ENCODE data around the gene CPLANE2. TPM values are rescaled to one million over a fixed set of nuclear protein-coding genes. Genes with fewer than 3 reads are reported as not detected.
"Not testable (repeated sequence)": the region's sequence is repeated elsewhere in the genome, so short reads cannot be mapped to it uniquely, and the experiment has no call there.

The CPLANE2 gene
- polyA plus RNA-seq, 3 donors from 2014 or later: 1.2 to 3.8 (median 1.8) TPM

GRCh38 chr1:16231331-16232315 lies 5.4 kb downstream of the CPLANE2 start:
- H3K36me3 Mint-ChIP-seq: no peaks in the 10 kb centered on the region
- no peaks in the 10 kb centered on the region for H3K9me3 Mint-ChIP-seq
- DNase-seq: no peak

GRCh38 chr1:16230744-16231143 lies 6.2 kb downstream of the CPLANE2 start:
- Mint-ChIP-seq H3K9me3 (no peaks in the 10 kb centered on the region), H3K4me1 (peaks cover 10 to 18% of the 10 kb centered on the region in 2 donors), H3K36me3 (no peaks in the 10 kb centered on the region), H3K4me3 (no peak overlapping the region), H3K27me3 (ENCODE audit: low read depth in 3 of 3) (peaks cover 7 to 16% (median 10%) of the 10 kb centered on the region in 3 donors), H3K27ac (no peak overlapping the region)
- no peak for DNase-seq

More at GRCh38 chr1:16231331-16232315, 5.4 kb downstream of the CPLANE2 start:
- Mint-ChIP-seq H3K27me3 (ENCODE audit: low read depth in 3 of 3) (peaks cover 8 to 19% (median 12%) of the 10 kb centered on the region in 3 donors), H3K4me1 (peaks cover 17 to 27% of the 10 kb centered on the region in 2 donors), H3K27ac (no peak overlapping the region), H3K4me3 (no peak overlapping the region)

GRCh38 chr1:16229976-16230740 lies 6.8 kb downstream of the CPLANE2 start:
- Mint-ChIP-seq H3K27me3 (ENCODE audit: low read depth in 3 of 3) (peaks cover 7 to 16% (median 10%) of the 10 kb centered on the region in 3 donors), H3K4me1 (peaks cover 10 to 15% of the 10 kb centered on the region in 2 donors), H3K4me3 (no peak overlapping the region), H3K9me3 (no peaks in the 10 kb centered on the region), H3K36me3 (no peaks in the 10 kb centered on the region), H3K27ac (no peak overlapping the region)
- DNase-seq: no peak

GRCh38 chr1:16226490-16227179 lies 10.3 kb downstream of the CPLANE2 start:
- Mint-ChIP-seq H3K36me3 (peaks cover 0 to 4% (median 0%) of the 10 kb centered on the region in 3 donors), H3K27ac (no peak overlapping the region), H3K4me1 (peaks cover 10 to 12% of the 10 kb centered on the region in 2 donors), H3K4me3 (no peak overlapping the region), H3K9me3 (peaks cover 0 to 2% (median 0%) of the 10 kb centered on the region in 6 donors), H3K27me3 (ENCODE audit: low read depth in 3 of 3) (peaks cover 13 to 16% (median 15%) of the 10 kb centered on the region in 3 donors)
- DNase-seq: no peak

GRCh38 chr1:16226129-16226489 lies 10.9 kb downstream of the CPLANE2 start:
- H3K36me3 Mint-ChIP-seq: peaks cover 0 to 4% (median 0%) of the 10 kb centered on the region in 3 donors
- no peak for DNase-seq
- H3K27ac Mint-ChIP-seq: no peak overlapping the region

GRCh38 chr1:16224472-16224871 lies 12.5 kb downstream of the CPLANE2 start:
- Mint-ChIP-seq H3K4me1 (peaks cover 12% of the 10 kb centered on the region in 2 donors), H3K27ac (no peak overlapping the region), H3K27me3 (ENCODE audit: low read depth in 3 of 3) (peaks cover 13 to 16% (median 15%) of the 10 kb centered on the region in 3 donors), H3K9me3 (peaks cover 0 to 2% (median 0%) of the 10 kb centered on the region in 6 donors), H3K36me3 (peaks cover 0 to 4% (median 0%) of the 10 kb centered on the region in 3 donors), H3K4me3 (no peak overlapping the region)
- no peak for DNase-seq

More at GRCh38 chr1:16226129-16226489, 10.9 kb downstream of the CPLANE2 start:
- Mint-ChIP-seq H3K4me1 (peaks cover 10 to 12% of the 10 kb centered on the region in 2 donors), H3K27me3 (ENCODE audit: low read depth in 3 of 3) (peaks cover 13 to 16% (median 15%) of the 10 kb centered on the region in 3 donors), H3K9me3 (peaks cover 0 to 2% (median 0%) of the 10 kb centered on the region in 6 donors), H3K4me3 (peak overlapping the region in 1 of 5 donors; percentile 3)

- H3K4me3 Mint-ChIP-seq, H3K27ac Mint-ChIP-seq, H3K36me3 Mint-ChIP-seq, DNase-seq, H3K4me1 Mint-ChIP-seq, H3K9me3 Mint-ChIP-seq: not testable (repeated sequence)
- peaks cover 8 to 11% (median 9%) of the 10 kb centered on the region in 3 donors for H3K27me3 Mint-ChIP-seq (ENCODE audit: low read depth in 3 of 3)
Measured at GRCh38 chr1:16222716-16223115, 14.3 kb downstream of the CPLANE2 start.

- no peak overlapping the region for H3K4me3 Mint-ChIP-seq
- peaks cover 1 to 9% (median 6%) of the 10 kb centered on the region in 3 donors for H3K27me3 Mint-ChIP-seq (ENCODE audit: low read depth in 3 of 3)
- no peak overlapping the region for H3K27ac Mint-ChIP-seq
Measured at GRCh38 chr1:16221499-16221898, 15.5 kb downstream of the CPLANE2 start.

GRCh38 chr1:16219968-16220500 lies 16.9 kb downstream of the CPLANE2 start:
- H3K9me3 Mint-ChIP-seq: peaks cover 0 to 2% (median 0%) of the 10 kb centered on the region in 6 donors
- H3K4me3 Mint-ChIP-seq: no peak overlapping the region
- H3K27ac Mint-ChIP-seq: peak overlapping the region in 1 of 6 donors; percentile 35
- H3K4me1 Mint-ChIP-seq: peaks cover 17 to 27% of the 10 kb centered on the region in 2 donors
- H3K36me3 Mint-ChIP-seq: peaks cover 0 to 4% (median 0%) of the 10 kb centered on the region in 3 donors
- DNase-seq: no peak
- H3K27me3 Mint-ChIP-seq (ENCODE audit: low read depth in 3 of 3): peaks cover 0 to 6% (median 5%) of the 10 kb centered on the region in 3 donors

More at GRCh38 chr1:16221499-16221898, 15.5 kb downstream of the CPLANE2 start:
- H3K9me3 Mint-ChIP-seq: peaks cover 0 to 2% (median 0%) of the 10 kb centered on the region in 6 donors
- peaks cover 7 to 18% of the 10 kb centered on the region in 2 donors for H3K4me1 Mint-ChIP-seq
- peaks cover 0 to 4% (median 0%) of the 10 kb centered on the region in 3 donors for H3K36me3 Mint-ChIP-seq
- DNase-seq: no peak

- Mint-ChIP-seq H3K27me3 (ENCODE audit: low read depth in 3 of 3) (no peaks in the 10 kb centered on the region), H3K4me1 (peaks cover 17 to 27% of the 10 kb centered on the region in 2 donors), H3K4me3 (peak overlapping the region in 4 of 5 donors; percentile 13 to 46 (median 38)), H3K9me3 (no peaks in the 10 kb centered on the region), H3K36me3 (peaks cover 0 to under 1% (median 0%) of the 10 kb centered on the region in 3 donors), H3K27ac (peak overlapping the region in 4 of 6 donors; percentile 6 to 74 (median 40))
- DNase-seq: no peak
Measured at GRCh38 chr1:16218674-16219071, 18.3 kb downstream of the CPLANE2 start.

GRCh38 chr1:16218014-16218673 lies 18.8 kb downstream of the CPLANE2 start:
- H3K36me3 Mint-ChIP-seq: no peaks in the 10 kb centered on the region
- H3K9me3 Mint-ChIP-seq: no peaks in the 10 kb centered on the region
- H3K4me3 Mint-ChIP-seq: peak overlapping the region; percentile 33 to 90 (median 87)
- H3K4me1 Mint-ChIP-seq: peaks cover 17 to 27% of the 10 kb centered on the region in 2 donors
- DNase-seq: no peak
- no peaks in the 10 kb centered on the region for H3K27me3 Mint-ChIP-seq (ENCODE audit: low read depth in 3 of 3)
- H3K27ac Mint-ChIP-seq: peak overlapping the region in 5 of 6 donors; percentile 6 to 84 (median 51)

GRCh38 chr1:16217061-16217785 lies 19.8 kb downstream of the CPLANE2 start:
- peak; percentile 85 to 88 (median 87) for DNase-seq
- Mint-ChIP-seq H3K4me3 (peak overlapping the region; percentile 87 to 90 (median 89)), H3K4me1 (peaks cover 17 to 27% of the 10 kb centered on the region in 2 donors), H3K36me3 (no peaks in the 10 kb centered on the region), H3K27me3 (ENCODE audit: low read depth in 3 of 3) (no peaks in the 10 kb centered on the region), H3K27ac (peak overlapping the region in 5 of 6 donors; percentile 75 to 89 (median 81)), H3K9me3 (no peaks in the 10 kb centered on the region)
